Activated T-cell treated with anti-CD3 and anti-CD28 coated beads, Interleukin-2, amount 50 U/mL, for 48 hours (primary cell): Measurements from ENCODE around the gene CDS2.

Experiments
- DNase-seq, 2 experiments: peaks; one replicate each; pipeline ENCODE4 v3.0.0-alpha.2; 2020

The CDS2 gene

DNA sequence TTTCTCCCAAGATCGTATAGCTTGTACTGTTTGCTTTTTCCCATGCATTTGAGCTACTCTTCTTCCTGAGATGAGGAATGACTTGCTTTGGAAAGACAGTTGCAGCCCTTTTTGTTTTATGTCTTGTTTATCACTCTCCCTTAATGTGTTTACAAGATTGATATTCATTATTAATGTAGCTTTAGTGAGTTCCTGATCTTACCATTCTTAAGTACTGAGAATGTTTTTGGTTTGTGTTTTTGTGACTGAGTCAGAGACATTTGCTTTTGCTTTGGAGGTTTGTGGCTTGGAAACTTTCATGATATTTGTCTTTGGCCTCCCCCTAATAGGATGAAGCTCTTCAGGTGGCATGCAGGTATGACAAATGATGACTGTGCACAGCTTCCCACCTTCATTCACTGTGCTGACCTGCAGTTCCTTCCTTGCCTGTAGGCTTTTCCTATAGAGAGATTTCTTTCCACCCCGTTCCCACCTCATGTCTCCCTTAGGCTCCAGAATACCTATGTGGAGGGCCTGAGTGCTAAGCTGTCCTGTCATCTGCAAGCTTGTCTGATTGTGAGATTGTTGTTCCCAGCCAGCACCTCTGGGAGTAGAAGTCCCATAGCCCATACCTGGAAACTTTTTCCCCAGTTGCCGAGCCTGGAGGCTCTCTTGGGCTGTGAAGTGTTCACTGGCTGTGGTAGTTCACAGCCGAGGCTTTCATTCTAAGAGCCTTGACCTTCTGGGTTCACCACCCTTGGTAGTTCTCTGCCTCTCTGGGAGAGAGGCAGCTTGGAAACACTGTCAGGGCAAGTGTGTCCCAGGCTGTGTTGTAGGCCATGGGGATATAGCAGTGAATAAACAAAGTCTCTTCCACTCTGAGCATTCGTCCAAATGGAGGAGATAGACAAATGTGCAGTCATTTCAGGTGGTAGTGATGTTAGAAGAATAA is 27.1 kb downstream of the CDS2 start:
- DNase-seq, result no peak

DNA sequence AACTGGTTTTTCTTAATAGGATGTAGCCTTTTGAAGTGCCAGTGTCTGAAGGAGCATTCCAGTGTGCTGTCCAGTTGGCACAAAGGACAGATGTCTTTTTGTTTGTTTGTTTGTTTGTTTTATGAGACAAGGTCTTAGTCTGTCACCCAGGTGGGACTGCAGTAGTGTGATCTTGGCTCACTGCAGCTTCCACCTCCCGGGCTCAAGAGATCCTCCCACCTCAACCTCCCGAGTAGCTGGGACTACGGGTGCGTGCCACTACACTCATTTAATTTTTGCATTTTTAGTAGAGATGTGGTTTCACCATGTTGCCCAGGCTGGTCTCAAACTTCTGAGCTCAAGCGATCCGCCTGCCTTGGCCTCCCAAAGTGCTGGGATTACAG is 27.7 kb downstream of the CDS2 start:
- DNase-seq, result no peak

GRCh38 chr20:5155404-5155803 is 28.6 kb downstream of the CDS2 start:
- no peak for DNase-seq

GRCh38 chr20:5156675-5157448 is 30.1 kb downstream of the CDS2 start:
- no peak for DNase-seq

- DNase-seq, result no peak
Observed at GRCh38 chr20:5159928-5160327, 33.1 kb downstream of the CDS2 start.

GRCh38 chr20:5160882-5161281 is 34.1 kb downstream of the CDS2 start:
- DNase-seq, result no peak

DNA sequence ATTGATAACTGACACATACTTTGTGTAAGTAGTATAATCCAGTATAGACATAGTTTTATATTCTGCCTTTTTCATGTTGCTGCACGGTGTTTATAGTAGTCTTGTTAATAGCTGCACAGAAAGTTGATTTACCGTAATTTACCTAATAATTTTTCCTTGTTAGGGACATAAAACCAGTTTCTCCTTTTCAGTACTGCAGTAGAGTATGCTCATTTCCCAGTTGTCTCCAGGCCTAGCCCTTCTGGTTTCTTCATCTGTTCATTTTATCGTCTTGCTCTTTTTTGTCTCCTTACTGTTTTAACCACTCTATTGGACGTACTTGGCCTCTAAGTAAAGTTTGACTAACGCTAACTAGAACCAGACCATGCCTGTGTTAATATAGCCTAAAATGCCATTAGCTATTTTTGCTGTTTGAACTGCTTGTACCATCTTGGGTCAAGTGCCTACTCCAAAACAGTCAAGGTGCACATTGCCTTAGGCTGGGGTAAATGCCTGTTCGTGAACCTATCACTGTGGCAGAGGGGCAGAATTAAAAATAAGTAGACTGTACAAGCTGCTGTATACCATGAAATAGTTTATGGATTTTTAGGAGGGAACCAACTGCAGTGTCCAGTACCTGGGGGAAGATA is 34.8 kb downstream of the CDS2 start:
- DNase-seq, result no peak

GRCh38 chr20:5164645-5165625 is 38.1 kb downstream of the CDS2 start:
- no peak for DNase-seq

DNA sequence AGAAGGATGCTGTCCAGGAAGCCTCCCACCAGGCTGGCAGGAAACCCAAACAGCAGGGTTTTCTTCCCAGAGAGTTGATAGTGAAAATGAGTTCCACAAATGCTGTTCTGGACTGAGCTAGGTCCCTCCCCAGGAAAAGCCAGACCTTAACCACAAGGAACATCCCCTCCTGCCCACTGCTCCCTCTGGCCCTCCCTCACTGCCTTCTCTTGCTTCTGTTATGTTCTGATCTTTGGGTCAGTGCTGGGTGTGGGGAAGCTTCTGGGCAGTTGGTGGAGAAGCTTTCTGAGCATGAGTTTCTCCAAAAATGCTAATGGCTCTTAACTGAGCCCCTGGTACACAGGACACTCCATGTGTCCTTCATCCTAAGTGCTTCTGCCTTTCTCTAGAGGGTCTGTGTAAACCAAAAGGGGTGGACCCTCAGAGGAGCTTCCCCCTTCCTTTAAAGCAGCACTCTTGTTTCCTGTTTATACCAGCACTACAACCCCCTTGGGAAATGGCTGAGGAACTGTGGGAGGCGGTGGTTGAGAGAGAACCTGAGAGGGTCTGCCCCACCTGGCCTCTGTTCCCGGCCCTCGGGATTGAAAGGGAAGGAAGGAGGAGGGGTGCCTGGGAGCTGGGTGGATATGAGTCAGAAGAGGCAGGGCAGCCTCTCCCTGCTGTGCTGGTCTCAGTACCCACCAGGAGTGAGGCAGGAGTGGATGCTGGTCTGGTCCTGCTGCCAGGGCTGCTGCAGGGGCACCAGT is 42.0 kb downstream of the CDS2 start:
- no peak for DNase-seq

GRCh38 chr20:5170341-5170740 is 43.5 kb downstream of the CDS2 start:
- no peak for DNase-seq

- no peak for DNase-seq
Observed at GRCh38 chr20:5171064-5171789, 44.4 kb downstream of the CDS2 start.

DNA sequence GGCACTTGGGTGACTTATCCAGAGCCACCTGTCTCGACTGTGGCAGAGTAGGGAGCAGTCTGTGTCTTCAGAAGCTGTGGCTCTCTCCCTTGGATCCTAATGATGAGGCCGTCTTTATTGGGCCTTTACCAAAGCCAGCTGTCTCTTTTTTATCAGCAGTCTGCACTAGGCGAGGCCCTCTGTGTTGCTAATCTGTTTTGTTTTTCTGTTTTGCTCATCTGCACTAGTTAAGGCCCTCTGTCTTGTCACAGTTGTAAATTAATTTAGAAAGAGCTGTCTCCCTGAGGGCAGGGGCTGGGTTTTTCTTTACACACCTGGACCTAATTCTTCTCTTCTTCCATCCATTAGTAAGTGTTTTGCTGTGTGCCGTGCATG is 45.0 kb downstream of the CDS2 start:
- no peak for DNase-seq

GRCh38 chr20:5172167-5172601 is 45.4 kb downstream of the CDS2 start:
- DNase-seq, result no peak

- DNase-seq, result no peak
Observed at GRCh38 chr20:5172903-5173463, 46.2 kb downstream of the CDS2 start.

- no peak for DNase-seq
Observed at GRCh38 chr20:5173751-5174150, 46.9 kb downstream of the CDS2 start.

DNA sequence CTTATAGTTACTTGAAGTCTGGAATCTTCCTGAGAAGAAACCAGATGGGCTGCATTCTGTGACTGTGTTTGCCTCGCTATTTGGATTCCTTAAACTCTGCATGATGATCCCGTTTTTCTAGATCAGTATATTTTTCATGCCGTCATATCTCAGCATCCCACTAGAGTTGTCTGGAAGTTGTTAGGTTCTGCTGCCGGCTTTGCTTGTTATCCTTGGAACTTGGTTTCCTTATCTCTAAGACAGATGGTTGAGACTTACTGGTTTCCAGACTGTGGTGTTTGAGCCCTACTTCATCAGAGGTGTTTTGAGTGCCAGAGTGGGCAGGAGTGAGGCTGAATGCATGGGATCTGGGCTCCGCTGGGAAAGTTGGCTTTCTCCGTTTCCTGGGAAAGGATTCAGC is 50.3 kb downstream of the CDS2 start:
- DNase-seq, result no peak

DNA sequence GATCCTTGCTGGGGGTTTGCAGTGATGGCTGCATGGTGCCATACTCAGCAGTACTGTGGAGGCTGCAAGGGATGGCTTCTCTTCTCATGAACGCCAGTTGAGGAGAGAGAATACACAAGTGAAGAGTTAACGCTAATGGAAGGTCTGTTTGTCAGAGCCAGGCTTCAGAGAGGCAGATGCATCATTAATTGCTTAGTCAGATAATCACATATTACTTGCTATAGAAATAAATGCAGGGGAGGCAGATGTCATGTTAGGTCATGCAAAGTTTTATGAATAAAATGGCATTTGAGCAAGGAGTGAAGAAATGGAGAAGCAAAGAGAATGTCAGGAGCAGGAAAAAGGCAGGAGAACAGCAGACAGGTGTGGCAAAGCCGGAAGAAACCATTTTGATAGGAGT is 51.2 kb downstream of the CDS2 start:
- no peak for DNase-seq

DNA sequence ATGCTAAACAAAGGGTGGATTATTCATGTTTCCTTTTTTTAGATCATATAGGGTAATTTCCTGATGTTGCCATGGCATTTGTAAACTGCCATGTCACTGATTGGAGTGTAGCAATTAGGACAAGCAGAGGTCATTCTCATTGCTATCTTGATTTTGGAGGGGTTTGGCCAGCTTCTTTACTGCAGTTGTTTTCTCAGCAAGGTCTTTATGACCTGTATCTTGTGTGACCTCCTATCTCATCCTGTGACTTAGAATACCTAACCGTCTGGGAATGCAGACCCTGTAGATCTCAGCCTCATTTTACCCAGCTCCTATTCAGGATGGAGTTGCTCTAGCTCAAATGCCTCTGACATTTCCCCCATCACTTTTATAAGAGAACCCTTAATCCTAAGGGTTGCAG is 53.6 kb downstream of the CDS2 start:
- DNase-seq, result no peak

- DNase-seq, result no peak
Observed at GRCh38 chr20:5180933-5181332, 54.1 kb downstream of the CDS2 start.

DNA sequence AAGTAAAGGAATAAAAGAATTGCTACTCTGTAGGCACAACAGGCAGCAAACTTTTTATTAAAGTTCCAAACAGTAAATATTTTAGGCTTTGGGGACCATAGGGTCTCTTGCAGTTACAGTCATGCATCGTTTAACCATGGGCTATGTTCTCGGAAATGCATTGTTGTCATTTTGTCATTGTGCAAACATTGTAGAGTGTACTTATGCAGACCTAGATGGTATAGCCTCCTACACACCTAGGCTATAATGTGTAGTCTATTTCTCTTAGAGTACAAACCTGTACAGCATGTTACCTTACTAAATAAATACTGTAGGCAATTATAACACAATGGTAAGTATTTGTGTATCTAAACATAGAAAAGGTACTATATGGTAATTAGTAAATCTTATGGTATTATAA is 54.7 kb downstream of the CDS2 start:
- no peak for DNase-seq

DNA sequence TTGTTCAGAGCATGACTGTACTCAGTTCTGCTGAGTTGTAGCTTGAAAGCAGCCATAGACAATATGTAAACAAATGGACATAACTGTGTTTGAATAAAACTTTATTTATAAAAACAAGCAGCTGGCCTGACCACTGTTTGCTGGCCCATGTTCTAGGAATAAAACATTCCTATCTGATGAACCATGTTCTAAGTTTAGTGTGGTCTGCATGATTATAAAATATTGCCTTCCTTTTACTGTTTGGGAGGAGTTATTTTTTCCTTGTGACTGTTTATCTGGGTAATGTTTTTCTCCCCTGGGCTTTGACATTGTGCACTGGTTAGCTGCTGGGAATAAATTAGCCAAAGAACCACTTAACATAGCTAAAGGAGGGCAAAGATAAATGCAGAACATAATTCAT is 55.1 kb downstream of the CDS2 start:
- DNase-seq, result no peak
